Measurements from ENCODE around the gene SPSB4. TPM values are rescaled to one million over a fixed set of nuclear protein-coding genes. Genes with fewer than 3 reads are reported as not detected.

Gene SPSB4
- total RNA-seq, 3 donors from 2014 or later: 1.3 TPM; not detected in 2

DNA sequence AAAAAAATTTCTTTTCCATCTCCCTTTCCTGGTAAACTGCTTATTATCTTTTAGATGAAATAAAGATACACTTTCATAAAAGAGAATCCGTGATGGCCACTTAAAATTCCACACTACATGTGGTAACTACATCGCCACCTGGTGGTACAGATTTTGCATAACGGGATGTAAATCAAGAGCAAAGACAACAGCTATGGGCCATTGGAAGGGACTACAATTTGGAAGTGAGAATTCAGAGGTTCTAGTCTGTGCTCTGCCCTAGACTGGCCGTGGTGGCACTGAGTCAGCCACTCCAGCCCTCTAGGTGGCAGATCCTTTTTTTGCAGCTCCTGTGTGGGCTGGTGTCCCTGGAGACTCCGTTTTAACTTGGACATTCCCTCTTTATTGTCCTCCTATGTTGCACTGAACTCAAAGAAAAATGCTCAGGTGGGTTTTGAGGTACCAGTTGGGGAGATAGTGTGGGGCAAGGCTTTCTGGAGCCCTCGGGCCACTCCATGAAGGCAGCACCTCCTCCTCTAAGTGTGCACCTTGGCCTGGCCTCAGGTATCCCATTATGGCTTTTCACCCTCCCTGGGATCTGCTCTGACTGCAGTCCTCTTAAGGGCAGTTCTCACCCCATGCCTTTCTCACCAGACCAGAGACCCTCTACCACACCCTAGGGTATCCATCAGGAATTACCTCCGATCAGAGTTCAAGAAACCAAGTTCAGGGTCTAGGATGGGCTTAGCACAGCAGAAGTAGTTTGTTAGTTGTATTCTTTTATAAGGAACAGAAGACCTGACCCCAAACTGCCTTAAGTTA lies 54.9 kb downstream of the SPSB4 start:
- H3K4me3 ChIP-seq: no peak overlapping the region
- no peaks in the 10 kb centered on the region for H3K27me3 ChIP-seq
- intact Hi-C loops (cut with DNase I; ENCODE audit: low total_unique reads): no loop called here
- H3K4me1 ChIP-seq: no peaks in the 10 kb centered on the region
- peak in 1 of 2 donors; percentile 61 for DNase-seq (ENCODE audit: low spot score in 2 of 2)
- H3K27ac ChIP-seq: no peak overlapping the region
- no peaks in the 10 kb centered on the region for H3K9me3 ChIP-seq
- TF ChIP-seq, protein P1, sequence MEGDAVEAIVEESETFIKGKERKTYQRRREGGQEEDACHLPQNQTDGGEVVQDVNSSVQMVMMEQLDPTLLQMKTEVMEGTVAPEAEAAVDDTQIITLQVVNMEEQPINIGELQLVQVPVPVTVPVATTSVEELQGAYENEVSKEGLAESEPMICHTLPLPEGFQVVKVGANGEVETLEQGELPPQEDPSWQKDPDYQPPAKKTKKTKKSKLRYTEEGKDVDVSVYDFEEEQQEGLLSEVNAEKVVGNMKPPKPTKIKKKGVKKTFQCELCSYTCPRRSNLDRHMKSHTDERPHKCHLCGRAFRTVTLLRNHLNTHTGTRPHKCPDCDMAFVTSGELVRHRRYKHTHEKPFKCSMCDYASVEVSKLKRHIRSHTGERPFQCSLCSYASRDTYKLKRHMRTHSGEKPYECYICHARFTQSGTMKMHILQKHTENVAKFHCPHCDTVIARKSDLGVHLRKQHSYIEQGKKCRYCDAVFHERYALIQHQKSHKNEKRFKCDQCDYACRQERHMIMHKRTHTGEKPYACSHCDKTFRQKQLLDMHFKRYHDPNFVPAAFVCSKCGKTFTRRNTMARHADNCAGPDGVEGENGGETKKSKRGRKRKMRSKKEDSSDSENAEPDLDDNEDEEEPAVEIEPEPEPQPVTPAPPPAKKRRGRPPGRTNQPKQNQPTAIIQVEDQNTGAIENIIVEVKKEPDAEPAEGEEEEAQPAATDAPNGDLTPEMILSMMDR (IDR thresholded peaks at IDR 0.05): peak; percentile 59 to 71 (median 70)
- no peak for TF ChIP-seq POLR2AphosphoS5 (IDR thresholded peaks at IDR 0.05)
- TF ChIP-seq POLR2A (IDR thresholded peaks at IDR 0.05): no peak
- H3K36me3 ChIP-seq: no peaks in the 10 kb centered on the region

DNA sequence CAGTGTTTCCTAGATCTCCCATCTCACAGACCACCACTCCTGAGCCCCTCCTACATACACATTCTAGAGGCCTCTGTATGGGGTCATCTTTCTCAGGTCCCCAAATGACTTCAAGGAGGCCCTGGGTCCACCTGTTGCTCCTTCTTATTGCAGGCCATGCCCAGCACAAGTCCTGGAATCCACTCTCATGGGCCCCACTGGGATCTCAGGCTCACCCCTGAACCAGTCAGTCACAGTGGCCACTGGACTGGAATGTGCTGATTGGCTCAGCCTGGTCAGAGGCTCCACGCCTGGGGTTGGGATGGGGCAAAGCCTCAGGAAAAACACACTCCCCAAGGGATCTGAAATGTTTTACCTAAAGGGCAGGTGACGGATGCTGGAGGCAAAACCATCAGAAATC lies 55.7 kb downstream of the SPSB4 start:
- no peaks in the 10 kb centered on the region for H3K9me3 ChIP-seq
- H3K4me3 ChIP-seq: no peak overlapping the region
- H3K4me1 ChIP-seq: no peaks in the 10 kb centered on the region
- no peak overlapping the region for H3K27ac ChIP-seq
- no peak for DNase-seq (ENCODE audit: low spot score in 2 of 2)
- TF ChIP-seq, protein P1 (IDR thresholded peaks at IDR 0.05): no peak
- TF ChIP-seq POLR2A (IDR thresholded peaks at IDR 0.05): no peak
- no peak for TF ChIP-seq POLR2AphosphoS5 (IDR thresholded peaks at IDR 0.05)
- H3K36me3 ChIP-seq: no peaks in the 10 kb centered on the region
- H3K27me3 ChIP-seq: no peaks in the 10 kb centered on the region
- intact Hi-C loops (cut with DNase I; ENCODE audit: low total_unique reads): no loop called here

GRCh38 chr3:141108039-141108438 lies 56.9 kb downstream of the SPSB4 start:
- H3K27me3 ChIP-seq: no peaks in the 10 kb centered on the region
- no peak overlapping the region for H3K4me3 ChIP-seq
- H3K27ac ChIP-seq: no peak overlapping the region
- no peaks in the 10 kb centered on the region for H3K4me1 ChIP-seq
- H3K9me3 ChIP-seq: no peaks in the 10 kb centered on the region
- TF ChIP-seq POLR2A (IDR thresholded peaks at IDR 0.05) (no peak), POLR2AphosphoS5 (IDR thresholded peaks at IDR 0.05) (no peak)
- TF ChIP-seq, protein P1 (IDR thresholded peaks at IDR 0.05): no peak
- H3K36me3 ChIP-seq: no peaks in the 10 kb centered on the region
- intact Hi-C loops (cut with DNase I; ENCODE audit: low total_unique reads): no loop called here
- DNase-seq (ENCODE audit: low spot score in 2 of 2): no peak

- H3K4me3 ChIP-seq: no peak overlapping the region
- H3K36me3 ChIP-seq: no peaks in the 10 kb centered on the region
- DNase-seq (ENCODE audit: low spot score in 2 of 2): no peak
- TF ChIP-seq, protein P1 (IDR thresholded peaks at IDR 0.05): no peak
- H3K9me3 ChIP-seq: no peaks in the 10 kb centered on the region
- intact Hi-C loops (cut with DNase I; ENCODE audit: low total_unique reads): no loop called here
- no peaks in the 10 kb centered on the region for H3K4me1 ChIP-seq
- H3K27ac ChIP-seq: no peak overlapping the region
- H3K27me3 ChIP-seq: no peaks in the 10 kb centered on the region
Measured at GRCh38 chr3:141109751-141110150, 58.6 kb downstream of the SPSB4 start.

DNA sequence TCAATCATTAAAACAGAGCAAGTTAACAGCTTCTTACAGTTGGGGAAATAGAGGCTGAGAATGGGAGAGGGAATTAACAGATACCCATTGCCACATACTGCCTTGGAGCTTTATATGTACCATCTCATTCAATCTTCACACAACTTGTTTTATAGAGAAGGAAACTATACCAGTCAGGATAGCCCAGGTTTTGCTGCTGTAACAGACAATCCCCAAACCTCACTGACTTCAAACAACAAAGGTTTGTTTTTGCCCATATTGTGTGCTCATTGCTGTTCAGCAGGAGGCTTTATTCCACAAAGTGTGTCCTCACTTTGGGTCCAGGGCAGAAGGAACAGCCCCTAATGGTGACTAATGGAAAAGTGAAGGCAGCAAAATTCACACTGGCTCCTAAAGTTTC lies 59.2 kb downstream of the SPSB4 start:
- Histone ChIP-seq H3K27me3 (no peaks in the 10 kb centered on the region), H3K27ac (no peak overlapping the region), H3K4me1 (no peaks in the 10 kb centered on the region), H3K4me3 (no peak overlapping the region), H3K36me3 (no peaks in the 10 kb centered on the region), H3K9me3 (no peaks in the 10 kb centered on the region)
- no peak for DNase-seq (ENCODE audit: low spot score in 2 of 2)
- no peak for TF ChIP-seq POLR2AphosphoS5 (IDR thresholded peaks at IDR 0.05)
- no peak for TF ChIP-seq POLR2A (IDR thresholded peaks at IDR 0.05)
- TF ChIP-seq, protein P1 (IDR thresholded peaks at IDR 0.05): no peak
- intact Hi-C loops (cut with DNase I; ENCODE audit: low total_unique reads): no loop called here
